NCI-H2081 (cell line): ENCODE data around the gene ELN.
"Not testable (repeated sequence)": the region's sequence is repeated elsewhere in the genome, so short reads cannot be mapped to it uniquely, and the experiment has no call there.

Experiments used
- DNase-seq, 2 experiments: peaks; one replicate each; lab custom pipeline; 2025; lab: John Stamatoyannopoulos, UW

Gene ELN

DNA sequence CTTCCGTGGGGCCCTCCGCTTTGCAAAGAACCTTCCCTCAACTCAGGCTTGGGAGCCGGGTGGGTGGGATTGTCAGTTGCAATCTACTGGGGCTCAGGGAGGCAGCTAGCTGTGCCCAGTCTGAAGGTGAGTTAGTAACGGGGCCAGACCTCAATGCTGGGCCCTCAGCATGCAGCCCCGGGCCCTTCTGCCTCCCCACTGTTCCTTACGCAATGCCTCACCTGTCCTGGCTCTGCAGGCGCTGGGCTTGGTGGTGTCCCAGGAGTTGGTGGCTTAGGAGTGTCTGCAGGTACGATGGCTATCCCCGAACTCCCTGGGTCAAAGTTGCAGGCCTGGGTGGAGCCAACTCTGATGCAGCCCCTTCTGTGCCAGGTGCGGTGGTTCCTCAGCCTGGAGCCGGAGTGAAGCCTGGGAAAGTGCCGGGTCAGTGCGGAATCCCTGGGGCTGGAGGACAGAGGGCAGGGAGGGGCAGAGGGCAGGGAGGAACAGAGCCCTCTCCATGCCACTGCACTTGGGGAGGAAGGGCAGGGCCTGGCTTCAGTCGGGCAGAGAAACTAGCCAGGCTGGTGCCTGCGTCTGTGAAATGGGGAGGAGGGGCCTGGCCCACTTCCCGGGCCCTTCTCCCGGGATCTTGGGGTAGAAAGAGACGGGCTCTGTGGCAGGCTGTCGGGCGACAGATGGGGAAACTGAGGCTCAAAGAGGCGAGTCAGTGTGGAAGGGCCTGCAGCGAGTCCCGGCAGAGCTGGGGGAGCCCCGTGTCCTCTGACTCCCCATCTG lies 15.0 kb downstream of the ELN start:
- DNase-seq: peak in 1 of 2 experiments; percentile 61

DNA sequence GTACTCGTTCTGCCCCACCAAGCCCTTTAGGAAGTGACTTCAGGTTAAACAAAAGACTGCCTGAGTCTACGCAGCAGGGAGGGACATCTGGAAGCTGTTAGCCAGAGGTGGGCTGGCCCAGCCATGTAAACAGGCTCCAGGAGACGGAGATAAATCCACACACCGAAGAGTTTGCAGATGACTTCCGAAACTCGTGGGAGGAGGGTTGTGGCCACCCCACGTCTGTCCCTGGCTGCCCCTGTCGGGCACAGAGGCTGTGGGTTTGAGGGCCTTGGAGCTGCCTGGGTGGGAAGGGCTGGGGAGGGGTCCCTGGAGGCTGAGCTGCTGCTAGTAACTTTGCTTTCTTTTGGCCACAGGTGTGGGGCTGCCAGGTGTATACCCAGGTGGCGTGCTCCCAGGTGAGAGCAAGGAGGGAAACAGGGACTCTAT lies 15.6 kb downstream of the ELN start:
- peak; percentile 87 to 92 for DNase-seq

DNA sequence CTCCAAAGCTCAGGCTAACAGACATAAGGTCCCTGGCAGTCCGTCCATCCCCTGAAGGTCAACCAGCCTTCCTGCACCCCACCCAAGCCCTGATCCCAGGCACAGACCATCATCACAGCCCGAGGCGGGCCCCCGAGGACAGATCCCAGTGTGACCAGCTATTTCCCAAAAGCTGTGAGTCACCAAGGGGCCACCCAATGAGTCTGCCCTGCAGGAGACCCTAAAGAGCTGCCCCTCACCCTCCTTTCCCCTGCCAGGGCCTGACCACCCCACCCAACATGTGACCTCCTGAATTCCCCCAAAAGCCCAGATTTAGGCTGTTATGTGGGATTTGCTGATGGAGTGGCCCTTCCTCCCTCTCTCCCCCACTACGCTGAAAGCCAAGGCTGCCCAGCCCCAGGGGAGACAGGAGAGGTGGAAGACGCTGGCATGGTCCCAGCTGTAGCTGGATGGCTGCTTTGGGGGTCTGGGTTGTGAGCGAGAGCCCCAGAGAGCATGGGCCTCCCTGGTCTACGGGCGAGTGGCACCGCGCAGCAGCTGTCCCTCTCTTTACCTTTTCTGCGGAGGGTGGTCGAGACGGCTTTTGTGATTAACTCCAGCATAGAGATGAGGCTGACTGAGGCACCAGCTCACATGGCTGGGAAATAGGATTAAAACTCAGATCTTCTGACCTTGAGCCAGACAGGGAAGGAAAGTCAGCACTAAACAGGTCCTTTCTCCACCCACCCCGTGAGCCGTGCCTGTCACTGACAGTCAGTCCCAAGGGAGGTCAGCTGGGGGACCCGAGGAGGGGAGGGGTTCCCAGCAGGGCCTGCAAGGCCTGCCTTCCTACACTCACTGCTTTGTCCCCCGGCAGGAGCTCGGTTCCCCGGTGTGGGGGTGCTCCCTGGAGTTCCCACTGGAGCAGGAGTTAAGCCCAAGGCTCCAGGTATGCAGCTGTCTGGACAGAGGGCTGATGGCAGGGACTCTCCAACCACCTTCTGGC lies 16.7 kb downstream of the ELN start:
- DNase-seq: no peak

DNA sequence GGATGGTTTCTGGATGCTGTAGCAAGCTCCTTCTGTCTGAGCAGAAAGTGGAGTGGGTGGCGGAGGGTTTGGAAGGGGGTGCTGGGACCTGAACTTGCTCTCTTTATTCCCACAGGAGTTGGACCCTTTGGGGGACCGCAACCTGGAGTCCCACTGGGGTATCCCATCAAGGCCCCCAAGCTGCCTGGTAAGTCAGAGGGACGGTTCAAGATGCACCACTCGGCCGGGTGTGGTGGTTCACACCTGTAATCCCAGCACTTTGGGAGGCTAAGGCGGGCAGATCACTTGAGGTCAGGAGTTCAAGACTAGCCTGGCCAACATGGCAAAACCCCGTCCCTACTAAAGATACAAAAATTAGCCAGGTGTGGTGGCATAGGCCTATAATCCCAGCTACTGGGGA lies 18.6 kb downstream of the ELN start:
- DNase-seq: not testable (repeated sequence)

DNA sequence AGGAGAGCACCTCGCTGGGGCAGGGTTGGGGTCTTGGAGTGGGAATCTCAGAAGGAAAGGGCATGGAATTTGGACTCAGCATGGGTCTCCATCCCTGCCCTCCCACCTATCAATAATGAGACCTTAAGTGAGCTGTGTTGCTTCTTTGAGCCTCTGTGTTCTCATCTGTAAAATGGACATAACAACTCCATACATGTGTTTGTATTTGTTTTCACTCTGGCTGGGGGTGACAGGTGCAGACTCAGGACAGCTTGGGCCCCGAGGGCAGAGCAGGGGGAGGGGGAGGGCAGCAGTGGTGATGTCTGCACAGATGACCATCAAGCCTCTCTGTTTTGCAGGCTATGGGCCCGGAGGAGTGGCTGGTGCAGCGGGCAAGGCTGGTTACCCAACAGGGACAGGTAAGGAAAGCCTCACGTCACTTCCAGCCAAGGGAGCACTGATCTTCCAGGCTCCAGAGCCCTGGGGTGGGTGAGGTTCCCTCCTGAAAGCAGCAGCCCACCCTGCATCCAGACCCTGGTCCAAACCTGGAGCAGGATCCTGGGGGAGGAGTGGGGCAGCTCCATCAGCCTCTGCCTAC lies 19.9 kb downstream of the ELN start:
- DNase-seq: no peak

DNA sequence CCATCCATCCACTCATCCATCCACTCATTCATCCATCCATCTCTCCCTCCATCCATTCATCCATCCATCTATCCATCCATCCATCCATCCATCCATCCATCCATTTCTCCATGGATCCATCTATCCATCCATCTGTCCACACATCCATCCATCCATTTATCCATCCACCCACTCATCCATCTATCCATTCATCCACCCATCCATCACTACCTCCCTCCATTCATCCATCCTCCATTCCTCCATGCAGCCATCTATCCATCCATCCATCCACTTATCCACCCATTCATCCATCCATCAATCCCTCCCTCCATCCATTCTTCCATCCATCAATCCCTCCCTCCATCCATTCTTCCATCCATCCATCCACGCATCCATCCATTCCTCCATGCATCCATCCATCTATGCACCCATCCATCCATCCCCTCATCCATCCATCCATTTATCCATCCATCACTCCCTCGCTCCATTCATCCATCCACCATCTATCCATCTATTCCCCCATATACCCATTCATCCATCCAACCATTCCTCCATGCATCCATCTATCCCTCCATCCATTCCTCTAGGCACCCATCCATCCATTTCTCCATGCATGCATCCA lies 21.1 kb downstream of the ELN start:
- DNase-seq: no peak

DNA sequence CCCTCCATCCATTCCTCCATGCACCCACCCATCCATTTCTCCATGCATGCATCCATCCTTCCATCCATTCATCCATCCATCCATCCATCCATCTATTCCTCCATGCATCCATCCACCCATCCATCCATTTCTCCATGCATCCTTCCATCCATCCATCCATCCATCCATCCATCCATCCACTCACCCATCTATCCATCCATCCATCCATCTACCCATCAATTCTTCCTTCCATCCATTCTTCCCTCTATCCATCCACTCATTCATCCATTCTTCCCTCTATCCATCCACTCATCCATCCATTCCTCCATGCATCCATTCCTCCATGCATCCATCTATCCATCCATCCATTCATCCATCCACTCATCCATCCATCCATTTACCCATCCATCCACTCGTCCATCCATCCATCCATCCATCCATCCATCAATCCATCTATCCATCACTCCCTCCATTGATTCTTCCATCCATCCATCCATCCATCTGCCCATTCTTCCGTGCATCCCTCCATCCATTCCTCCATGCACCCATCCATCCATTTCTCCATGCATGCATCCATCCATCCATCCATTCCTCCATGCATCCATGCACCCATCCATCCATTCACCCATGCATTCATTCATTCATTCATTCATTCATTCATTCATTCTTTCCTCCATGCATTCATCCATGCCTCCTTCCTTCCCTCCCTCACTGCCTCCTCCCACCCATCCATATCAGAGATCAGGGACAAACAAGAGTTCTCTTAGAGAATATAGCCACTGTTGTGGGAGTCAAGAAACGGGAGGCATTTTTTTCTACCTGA lies 22.2 kb downstream of the ELN start:
- DNase-seq: no peak

DNA sequence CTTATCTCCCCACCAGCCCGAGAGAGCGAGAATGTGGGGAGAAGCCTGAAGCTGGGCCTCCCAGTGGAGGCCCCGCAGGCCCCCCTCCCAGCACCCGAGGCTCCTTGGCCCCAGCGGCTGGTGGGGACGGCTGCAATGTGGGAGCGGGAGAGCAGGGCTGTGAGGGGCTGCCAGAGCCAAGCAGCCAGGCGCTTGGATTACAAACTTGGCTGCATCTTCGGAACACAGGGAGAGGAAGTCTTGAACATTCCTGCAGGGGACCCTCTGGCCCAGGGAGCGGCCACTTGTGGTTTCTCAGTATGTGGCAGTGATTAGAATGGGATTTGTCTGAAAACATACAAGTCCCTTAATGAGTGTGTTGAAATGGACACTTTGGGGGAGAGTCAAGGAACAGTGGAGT lies 23.2 kb downstream of the ELN start:
- DNase-seq: no peak

DNA sequence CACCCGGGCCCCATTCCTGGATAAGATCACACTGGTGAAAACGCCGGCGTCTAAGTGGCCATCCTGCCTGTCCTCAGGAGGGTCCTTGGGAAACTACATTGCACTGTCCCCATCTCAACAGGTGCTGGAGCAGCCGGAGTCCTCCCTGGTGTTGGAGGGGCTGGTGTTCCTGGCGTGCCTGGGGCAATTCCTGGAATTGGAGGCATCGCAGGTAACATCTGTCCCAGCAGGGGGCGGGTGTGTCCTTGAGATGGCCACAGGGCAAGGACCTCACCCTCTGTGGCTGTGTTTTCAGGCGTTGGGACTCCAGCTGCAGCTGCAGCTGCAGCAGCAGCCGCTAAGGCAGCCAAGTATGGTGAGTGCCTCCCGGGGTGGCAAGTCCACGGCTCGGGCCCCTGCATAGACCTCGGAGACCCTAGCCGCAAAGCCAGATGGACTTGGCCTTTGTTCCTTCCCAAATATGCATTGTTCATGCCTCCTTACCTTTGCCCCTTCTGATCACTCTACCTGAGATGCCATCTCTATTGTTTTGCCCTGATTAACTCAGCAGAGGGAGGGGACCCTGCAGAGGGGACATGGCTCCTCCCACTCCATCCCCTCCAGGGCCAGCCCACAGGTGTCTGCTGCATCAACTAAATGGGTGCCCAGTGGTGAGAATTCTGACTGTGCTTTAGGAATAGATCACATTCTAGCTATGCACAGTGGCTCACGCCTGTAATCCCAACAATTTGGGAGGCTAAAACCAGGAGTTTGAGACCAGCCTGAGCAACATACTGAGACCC lies 23.8 kb downstream of the ELN start:
- peak in 1 of 2 experiments; percentile 20 for DNase-seq

DNA sequence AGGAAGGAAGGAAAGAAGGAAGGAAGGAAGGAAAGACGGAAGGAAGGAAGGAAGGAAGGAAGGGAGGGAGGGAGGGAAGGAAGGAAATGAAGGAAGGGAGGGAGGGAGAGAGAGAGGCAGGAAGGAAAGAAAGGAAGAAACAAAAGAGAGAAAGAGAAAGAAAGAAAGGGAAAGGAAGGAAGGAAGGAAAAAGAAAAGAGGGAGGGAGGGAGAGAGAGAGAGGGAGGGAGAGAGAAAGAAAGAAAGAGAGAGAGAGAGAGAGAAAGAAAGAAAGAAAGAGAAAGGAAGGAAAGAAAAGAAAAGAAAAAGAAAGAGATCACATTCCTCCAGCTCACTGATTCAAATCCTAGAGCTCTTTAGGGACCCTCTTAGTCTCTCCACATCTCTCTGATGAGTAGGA lies 24.7 kb downstream of the ELN start:
- no peak for DNase-seq

DNA sequence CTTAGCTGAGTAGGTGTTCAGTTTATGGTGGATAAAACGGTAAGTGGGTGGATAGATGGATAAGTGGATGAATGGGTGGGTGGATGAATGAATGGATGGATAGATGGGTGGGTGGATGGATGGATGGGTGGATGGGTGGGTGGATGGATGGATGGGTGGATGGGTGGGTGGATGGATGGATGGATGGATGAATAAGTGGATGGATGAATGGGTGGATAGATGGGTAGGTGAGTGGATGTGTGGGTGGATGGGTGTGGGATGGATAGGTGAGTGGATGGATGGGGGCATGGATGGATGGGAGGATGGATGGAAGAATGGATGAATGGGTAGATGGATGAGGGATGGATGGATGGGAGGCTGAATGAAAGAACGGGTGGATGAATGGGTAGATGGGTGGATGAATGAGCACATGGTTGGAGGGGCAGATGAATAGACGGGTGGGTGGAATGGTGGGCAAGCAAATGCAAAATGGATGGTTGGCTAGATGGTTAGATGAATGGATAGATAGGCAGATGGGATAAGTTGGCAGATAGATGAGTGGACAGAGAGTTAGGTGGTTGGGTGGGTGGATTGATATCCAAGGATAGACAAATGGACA lies 25.7 kb downstream of the ELN start:
- no peak for DNase-seq

DNA sequence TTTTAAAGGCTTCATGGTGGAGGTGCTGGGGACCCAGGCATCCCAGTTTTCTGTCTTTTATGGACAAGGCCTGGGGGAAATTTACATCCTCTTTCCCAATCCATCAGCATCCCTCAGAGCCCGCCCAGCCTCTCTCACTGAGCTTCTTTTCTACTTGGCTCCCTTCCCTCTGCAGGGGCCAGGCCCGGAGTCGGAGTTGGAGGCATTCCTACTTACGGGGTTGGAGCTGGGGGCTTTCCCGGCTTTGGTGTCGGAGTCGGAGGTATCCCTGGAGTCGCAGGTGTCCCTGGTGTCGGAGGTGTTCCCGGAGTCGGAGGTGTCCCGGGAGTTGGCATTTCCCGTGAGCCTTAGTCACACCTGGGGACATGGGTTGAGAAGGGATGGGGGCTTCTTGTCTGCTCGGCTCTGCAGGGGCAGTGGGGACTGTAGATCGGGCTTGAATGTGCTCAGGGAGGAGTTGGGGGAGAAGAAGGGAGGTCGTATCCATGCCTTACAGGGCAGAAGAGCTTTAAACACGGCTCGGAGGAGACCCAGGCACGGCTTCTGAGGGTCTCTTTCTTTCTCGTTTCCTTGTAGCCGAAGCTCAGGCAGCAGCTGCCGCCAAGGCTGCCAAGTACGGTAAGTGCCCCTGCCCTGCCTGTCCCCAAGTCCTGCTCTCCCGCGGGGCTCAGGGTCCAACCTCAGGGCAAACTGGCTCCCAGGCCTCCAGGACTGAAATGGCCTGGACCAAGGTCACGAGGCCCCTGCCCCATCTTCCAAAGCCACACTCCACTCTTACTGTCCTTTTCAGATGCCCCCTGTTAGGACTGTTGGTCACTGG lies 28.3 kb downstream of the ELN start:
- no peak for DNase-seq

DNA sequence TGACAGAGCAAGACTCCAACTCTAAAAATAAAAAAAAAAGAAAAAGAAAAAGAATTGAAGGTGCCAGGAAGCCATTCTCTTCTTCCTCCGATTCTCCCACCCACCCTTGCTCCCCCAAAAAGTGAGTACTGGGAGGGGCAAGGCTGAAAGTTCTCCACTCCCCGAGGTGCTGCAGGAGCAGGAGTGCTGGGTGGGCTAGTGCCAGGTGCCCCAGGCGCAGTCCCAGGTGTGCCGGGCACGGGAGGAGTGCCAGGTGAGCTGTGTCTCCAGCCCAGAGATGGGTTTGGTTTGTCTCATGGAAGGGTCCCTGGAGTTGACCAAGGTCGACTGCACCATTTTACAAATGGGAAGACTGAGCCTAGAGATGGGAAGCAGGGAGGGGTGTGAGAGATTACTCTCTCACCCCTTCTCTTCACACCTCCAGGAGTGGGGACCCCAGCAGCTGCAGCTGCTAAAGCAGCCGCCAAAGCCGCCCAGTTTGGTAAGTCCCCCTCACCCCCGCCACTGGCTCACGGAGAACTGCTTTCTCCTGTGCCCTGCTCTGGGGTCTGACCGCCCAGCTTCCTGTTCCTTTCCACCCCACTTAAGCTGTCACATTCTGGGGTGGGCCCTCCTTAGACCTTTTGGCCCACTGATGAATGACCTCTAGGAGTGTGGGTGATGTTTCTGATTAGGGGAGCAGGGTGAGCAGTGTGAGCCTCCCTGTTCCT lies 29.4 kb downstream of the ELN start:
- no peak for DNase-seq

DNA sequence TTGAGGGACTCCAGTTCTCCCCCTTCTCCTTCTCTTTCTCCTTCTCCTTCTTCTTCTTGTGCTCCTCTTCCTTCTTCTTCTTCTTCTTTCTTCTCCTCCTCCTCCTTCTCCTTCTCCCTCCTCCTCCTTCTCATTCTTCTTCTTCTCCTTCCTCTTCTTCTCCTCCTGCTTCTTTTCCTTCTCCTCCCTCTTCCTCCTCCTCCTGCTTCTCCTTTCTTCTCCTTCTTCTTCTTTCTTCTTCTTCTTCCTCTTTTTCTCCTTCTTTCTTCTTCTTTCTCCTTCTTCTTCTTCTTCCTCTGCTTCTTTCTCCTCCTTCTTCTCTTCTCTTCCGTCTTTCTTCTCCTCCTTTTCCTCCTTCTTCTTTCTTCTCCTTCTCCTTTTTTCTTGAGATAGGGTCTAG lies 30.0 kb downstream of the ELN start:
- no peak for DNase-seq

DNA sequence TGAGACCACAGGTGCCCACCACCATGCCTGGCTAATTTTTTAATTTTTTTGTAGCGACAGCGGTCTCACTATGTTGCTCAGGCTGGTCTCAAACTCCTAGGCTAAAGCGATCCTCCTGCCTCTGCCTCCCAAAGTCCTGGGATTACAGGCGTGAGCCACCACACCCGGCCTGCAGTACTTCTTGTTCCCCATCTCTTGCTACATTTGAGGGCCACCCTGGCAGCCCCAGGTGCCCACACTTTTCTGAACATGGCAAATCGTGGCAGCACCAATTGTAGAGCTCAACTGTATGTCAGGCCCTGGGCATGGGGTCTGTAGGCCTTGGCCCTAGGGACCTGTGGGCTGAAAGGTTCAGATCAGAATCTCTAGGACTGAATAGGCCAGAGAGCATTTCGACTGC lies 30.5 kb downstream of the ELN start:
- DNase-seq: no peak

DNA sequence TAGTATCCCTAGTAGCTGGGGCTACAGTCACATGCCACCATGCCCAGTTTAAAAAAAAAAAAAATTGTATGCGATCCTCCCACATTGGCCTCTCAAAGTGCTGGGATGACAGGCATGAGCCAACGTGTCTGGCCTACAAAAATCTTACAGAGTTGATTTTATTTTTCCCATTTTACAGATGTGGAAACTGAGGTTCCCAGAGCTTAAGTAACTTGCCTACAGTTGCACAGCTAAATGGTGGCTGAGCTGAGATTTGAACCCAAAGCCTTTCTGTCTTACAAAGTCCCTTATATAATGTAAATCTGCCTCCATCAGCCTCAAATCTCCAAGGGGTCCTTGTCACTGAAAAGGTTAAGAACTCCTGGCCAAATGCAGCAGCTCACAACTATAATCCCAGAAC lies 31.1 kb downstream of the ELN start:
- DNase-seq: no peak

DNA sequence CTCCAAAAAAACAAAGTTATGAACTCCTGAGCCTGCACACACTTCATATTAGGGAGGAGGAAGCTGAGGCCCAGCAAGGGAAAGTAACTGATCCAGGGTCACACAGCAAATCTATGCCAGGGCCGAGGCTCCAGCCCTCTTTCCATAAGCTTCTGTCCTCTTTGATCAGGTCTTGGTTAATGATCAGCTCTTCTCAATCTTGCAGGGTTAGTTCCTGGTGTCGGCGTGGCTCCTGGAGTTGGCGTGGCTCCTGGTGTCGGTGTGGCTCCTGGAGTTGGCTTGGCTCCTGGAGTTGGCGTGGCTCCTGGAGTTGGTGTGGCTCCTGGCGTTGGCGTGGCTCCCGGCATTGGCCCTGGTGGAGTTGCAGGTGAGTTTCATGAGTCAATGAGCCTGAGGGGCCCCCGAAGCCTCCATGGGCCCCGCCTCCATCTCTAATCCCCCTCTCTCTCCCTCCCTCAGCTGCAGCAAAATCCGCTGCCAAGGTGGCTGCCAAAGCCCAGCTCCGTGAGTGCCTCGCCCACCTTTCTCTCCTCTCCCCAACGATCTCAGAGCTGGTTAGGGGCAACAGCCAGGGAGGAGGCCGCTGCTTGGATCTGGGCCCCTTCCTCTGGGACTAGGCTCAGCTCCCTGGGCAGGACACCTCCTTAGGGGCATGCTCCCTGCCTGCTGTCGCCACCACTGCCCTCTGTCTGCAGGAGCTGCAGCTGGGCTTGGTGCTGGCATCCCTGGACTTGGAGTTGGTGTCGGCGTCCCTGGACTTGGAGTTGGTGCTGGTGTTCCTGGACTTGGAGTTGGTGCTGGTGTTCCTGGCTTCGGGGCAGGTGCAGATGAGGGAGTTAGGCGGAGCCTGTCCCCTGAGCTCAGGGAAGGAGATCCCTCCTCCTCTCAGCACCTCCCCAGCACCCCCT lies 32.0 kb downstream of the ELN start:
- peak in 1 of 2 experiments; percentile 33 for DNase-seq
